Tibial nerve (tissue), 3 donors: ENCODE data around the gene ANXA5.

Experiments
- CTCF ChIP-seq, 5 experiments: fragments of 200-600 bp in 3 of 5; fragments of 450-650 bp in 2 of 5; sonication (generic) in 3 of 5; IDR thresholded peaks; one replicate each; pipeline ENCODE4 v1.5.1; 2016 to 2019; ENCODE audit warnings: antibody characterized with exemption in 5 of 5, mild to moderate bottlenecking in 3 of 5, moderate library complexity in 2 of 5
- POLR2A ChIP-seq, 2 donors: fragments of 450-650 bp; IDR thresholded peaks; one replicate each; pipeline ENCODE4 v1.6.1; 2017; ENCODE audit warnings: antibody characterized with exemption in 2 of 2, mild to moderate bottlenecking in 2 of 2, moderate library complexity in 2 of 2

GRCh38 chr4:121679267-121679666 lies 17.5 kb downstream of the ANXA5 start:
- TF ChIP-seq POLR2A (IDR thresholded peaks at IDR 0.05) = no peak
- no peak for TF ChIP-seq CTCF (IDR thresholded peaks at IDR 0.05)
